NCI-H2227 treated with DMSO at 0.1 percent for 48 hours (cell line): ENCODE measurements around the gene C1GALT1.
"Not testable (repeated sequence)": the region's sequence is repeated elsewhere in the genome, so short reads cannot be mapped to it uniquely, and the experiment has no call there.

Source experiments
- DNase-seq: peaks from one replicate; lab custom pipeline; 2025; lab: John Stamatoyannopoulos, UW

The C1GALT1 gene

DNA sequence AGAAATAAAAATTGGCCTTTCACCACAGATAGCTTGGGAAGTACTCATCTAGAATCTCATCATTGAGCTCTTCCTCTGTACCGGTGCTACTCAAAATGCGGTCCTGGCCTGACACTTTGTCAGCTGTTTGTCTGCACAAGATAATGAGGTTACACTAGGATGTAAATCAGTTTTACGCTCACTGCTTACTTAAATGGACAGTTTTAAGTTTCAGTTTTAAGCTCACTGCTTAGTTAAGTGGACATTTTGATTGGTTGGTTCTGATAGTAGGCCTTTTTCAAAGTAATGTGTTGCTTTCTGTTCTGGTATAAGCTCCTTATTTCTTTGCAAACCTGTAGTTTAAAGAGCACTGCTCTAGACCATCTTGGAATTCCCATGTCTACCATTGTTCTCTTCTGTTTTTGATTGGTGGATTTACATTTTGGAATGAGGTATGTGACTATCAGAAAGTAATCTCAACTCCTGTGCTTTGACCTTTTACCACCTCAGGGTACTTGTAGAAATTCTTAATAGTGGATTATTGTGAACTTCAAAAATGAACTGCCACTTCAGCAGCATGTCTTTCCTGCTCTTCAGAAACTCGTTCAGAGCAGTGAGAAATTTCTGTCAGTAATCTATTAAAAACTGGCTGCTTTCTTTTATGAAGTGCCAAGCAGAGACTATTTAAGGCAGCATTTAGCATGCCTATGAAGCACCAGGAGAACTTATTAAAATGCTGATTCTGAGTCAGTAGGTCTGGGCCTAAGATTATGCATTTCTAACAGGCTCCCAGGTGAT, 55.0 kb downstream of the C1GALT1 start:
- no peak for DNase-seq

DNA sequence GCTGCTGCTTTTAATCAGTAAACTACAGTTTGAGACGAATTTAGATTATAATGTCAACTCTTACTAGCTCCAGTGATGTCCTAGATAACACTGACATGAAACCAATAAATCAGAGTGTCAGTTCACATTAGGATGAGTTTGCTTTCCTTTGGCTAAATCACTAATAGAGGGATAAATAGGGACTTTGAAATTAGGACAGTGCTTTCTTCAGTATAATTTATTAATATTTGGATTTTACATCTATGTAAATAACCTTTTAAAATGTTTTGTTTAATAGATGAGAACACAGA, 55.6 kb downstream of the C1GALT1 start:
- no peak for DNase-seq

- DNase-seq: no peak
Measured at GRCh38 chr7:7239346-7239745, 57.0 kb downstream of the C1GALT1 start.

DNA sequence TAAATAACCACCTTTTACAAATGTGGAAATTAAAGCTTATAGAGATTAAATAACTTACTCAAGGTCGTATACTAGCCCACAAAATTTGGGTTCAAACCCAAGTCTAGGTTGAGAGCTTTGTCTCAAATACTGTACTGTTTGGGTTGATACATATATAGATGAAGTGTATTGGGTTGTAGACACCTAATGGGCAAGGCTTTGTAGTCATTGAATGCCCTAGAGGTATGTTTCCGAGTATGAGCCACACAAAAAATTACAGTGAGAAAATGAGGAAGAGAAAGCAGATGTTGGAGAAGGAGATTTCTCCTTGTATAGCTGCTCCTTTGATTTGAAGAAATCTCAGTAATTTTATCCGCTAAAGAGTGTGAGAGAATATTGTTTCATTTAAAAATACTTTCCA, 60.6 kb downstream of the C1GALT1 start:
- DNase-seq: no peak

DNA sequence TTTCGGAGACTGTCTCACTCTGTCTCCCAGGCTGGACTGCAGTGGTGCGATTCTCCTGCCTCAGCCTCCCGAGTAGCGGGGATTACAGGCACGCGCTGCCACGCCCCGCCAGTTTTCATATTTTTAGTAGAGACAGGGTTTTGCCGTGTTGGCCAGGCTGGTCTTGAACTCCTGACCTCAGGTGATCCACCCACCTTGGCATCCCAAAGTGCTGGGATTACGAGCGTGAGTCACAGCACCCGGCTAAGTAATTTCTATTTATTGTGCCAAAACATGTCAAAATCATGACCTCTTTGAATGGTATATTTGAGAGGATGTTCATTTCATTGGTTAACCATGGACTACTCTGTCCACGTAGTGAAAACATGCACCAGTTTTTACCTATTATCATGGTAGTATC, 62.9 kb downstream of the C1GALT1 start:
- not testable (repeated sequence) for DNase-seq

GRCh38 chr7:7246223-7246622, 63.9 kb downstream of the C1GALT1 start:
- no peak for DNase-seq

- DNase-seq: no peak
Measured at GRCh38 chr7:7247658-7248057, 65.3 kb downstream of the C1GALT1 start.

GRCh38 chr7:7249814-7250213, 67.5 kb downstream of the C1GALT1 start:
- no peak for DNase-seq

- DNase-seq: no peak
Measured at GRCh38 chr7:7251742-7252141, 69.4 kb downstream of the C1GALT1 start.

DNA sequence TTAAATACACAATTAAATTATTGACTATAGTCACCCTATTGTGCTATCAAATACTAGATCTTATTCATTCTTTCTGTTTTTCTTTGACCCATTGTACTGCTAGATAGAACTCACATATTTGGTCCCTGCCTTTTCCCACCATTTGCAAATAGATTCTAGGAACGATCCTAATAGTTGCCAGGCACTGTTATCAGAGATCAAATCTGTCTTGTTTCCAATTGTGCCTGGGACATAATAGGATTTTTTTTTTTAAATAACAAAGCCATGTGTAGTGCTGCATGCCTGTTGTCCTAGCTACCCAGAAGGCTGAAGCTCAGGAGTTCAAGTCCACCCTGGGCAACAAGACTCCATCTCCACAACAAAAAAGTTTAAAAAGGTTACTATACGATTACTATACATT, 72.0 kb downstream of the C1GALT1 start:
- DNase-seq: no peak

DNA sequence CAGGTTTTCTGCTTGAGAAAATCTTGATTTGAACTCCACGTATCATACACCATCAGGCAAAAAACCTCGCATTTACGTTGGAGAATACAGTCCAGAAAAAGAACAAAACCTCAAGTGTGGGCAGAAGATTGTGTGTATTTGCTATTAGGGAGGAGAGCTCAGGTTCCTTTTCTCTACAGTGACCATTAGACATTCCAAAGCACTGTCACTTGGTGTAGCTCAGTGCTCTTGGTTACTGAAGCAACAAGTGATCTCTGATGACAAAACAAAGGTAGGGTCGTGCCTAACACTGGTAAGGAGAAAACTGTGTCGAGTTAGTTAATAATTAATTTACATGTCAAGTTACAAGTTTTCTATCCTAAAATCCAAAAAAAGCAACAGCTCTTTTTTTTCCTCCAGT, 72.6 kb downstream of the C1GALT1 start:
- no peak for DNase-seq

GRCh38 chr7:7256731-7257274, 74.5 kb downstream of the C1GALT1 start:
- no peak for DNase-seq

GRCh38 chr7:7257899-7258692, 75.8 kb downstream of the C1GALT1 start:
- DNase-seq: no peak

GRCh38 chr7:7261863-7262262, 79.5 kb downstream of the C1GALT1 start:
- no peak for DNase-seq

DNA sequence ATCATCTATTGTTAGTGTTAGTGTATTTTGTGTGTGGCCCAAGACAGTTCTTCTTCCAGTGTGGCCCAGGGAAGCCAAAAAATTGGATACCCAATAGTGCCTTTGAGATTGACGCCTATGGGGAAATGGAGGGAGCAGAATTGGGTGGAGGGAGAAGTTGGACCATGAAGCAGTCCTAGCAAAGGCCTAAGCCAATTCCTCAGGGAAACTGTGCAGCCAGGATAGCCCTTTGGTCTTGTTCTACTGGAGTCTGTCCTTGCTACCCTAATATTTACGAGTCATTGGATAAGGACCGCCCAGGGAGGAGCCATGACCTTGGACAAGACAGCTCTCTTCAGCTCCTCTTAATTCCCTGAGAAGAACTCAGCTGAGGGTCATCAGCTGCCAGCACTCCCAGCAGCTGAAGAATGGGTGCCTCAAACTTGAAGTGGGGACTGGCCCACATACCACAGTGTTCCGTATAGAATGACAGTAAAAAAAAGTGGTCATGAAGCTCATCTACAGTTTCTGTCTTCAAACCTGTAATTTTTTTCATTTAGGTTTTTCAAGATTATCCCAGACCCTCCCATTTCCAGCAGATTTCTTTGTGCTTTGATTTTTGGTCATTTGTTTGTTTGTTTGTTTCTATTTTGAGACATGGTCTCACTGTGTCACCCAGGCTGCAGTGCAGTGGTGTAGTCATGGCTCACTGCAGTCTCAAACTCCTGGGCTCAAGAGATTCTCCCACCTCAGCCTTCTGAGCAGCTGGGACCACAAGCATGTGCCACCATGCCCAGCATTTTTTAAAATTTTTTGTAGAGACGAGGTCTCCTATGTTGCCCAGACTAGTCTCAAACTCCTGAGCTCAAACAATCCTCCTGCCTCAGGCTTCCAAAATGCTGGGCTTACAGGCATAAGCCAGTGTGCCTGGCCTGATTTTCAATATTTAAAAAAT, 81.2 kb downstream of the C1GALT1 start:
- no peak for DNase-seq

DNA sequence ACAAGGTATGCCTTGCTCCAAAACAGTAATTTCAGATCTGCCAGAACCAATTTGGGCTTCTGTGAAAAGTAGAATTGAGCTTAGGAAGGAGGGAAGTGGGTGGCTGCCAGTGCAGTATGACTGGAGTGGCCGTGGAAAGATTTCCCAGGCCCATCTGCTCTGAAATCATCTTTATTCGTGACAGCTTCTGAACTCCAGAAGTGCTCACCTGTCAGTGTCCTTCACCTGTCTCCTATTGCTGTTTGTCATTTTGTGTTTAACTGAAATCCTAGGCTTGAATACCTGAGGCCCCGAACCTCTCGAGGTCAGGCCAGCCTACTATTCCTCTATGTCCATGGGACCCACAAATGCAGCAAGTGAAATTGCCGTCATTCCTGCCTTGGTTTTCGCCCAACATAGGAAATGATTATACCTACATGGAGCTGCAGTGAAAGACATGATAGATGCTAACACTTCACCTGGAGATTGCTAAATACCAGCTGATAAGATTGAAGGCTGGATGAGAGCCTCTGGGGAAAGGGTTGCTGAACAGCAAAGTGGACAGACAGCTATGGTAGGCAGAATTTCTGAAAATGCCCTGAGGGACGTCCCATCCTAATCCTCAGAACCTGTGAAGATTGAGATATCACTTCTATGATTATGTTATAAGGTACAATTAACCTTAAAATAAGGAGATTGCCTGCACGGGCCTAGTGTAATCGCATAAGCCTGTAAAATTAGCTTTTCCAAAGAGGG, 82.1 kb downstream of the C1GALT1 start:
- DNase-seq: no peak

DNA sequence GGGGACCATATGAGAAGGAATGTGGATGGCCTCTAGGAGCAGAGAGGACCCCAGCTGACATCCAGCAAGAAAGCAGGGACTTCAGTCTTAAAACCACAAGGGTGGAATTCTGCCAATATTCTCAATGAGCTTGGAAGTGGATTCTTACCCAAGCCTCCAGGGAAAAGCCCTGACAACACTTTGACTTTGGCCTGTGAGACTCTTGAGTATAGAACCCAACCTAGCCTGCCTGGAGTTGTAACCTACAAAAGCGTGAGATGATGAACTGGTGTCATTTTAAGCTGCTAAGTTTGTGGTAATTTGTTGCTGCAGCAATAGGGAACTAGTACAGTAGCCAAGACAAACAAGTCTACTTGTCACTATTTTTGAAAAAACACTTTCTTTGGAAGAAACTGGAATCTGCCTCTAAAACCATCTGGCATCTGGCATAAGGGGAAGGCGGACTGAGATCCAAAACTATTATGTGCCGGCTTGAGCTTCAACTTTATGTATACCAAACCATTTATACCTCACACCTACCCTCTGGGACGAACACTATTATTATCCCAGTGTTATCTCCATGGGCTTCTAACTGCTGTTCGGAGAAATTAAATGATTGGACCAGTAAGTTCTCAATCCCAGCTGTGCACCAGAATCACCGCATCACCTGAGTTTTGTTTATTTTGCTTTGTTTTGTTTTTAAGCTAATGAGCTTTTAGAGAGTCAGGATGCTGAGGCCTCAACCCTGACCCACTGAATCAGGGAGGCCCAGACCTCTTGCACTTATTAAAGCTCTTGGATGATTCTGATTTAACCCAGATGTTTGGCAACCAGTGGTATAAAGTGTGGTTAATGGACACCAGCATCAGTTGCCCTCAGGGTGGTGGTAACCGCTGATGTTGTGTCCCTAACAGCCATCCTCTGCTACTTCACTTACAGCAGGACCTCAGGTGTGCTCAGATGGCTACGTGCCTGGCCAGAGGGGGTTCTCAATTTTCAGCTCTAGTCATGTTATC, 83.0 kb downstream of the C1GALT1 start:
- DNase-seq: no peak

DNA sequence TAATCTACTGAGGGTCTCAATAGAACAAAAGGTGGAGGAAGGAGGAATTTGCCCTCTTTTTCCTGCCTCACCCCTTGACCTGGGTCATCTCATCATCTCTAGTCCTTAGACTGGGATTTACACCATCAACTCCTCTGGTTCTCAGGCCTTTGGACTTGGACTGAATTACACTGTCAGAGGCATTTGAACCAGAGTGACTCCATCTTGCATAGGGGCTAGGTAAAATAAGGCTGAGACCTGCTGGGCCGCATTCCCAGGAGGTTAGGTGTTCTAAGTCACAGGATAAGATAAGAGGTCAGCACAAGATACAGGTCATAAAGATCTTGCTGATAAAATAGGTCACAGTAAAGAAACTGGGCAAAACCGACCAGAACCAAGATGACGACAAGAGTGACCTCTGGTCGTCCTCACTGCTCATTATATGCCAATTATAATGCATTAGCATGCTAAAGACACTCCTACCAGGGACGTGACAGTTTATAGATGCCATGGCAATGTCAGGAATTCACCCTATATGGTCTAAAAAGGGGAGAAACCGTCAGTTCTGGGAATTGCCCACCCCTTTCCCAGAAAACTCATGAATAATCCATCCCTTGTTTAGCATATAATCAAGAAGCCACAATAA, 84.0 kb downstream of the C1GALT1 start:
- no peak for DNase-seq

DNA sequence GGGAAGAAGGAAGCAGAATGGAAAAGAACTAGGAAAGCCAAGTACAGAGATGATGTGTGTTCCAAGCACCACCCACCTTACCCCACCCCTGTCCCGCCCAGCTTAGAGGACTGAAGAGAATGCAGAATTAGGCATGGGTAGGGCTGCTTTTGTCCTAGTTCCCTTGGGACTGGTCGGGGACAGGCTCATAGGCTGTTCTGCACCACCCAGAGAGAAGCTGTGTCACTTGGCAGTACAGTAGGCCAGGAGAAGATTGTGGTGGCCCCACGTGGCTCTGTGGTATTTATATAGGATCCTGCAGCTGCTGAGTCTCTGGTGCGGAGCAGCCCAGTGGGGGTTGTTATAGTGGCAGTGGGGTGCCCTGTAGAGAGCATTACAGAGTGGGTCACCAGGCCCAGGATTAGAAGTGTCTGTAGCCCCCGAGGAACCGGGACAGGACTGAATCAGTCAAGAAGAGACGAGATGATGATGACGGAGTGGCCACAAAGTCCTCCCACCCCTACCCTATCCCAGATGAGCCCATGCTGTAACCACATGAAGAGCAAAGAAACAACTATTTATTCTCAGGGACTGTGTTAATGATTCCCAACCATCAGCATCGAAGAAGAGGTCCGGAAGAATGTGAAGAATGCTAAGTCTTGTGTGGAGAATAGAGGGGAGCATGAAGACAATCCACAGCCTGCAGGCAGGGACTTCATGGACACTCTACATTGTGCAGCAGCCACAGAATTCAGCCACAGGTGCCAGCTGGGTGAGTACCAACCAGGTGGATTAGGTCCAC, 88.9 kb downstream of the C1GALT1 start:
- DNase-seq: no peak
